Endometrial microvascular endothelial cells (primary cell): ENCODE data around the gene JMJD8. TPM values are rescaled to one million over a fixed set of nuclear protein-coding genes. Genes with fewer than 3 reads are reported as not detected.

Experiments used
- in situ Hi-C: cut with HindIII; loops from 2 replicates; pipeline ENCODE4 v1.10.0; 2017; ENCODE audit warnings: low sequenced_read_pairs, low pct_unique_long_range_greater_than_20kb; ENCODE audit errors: inconsistent ontology term
- total RNA-seq: library from RNA; depleted of rRNA; stranded (reverse); fragments of >200 nt; gene quantifications from one replicate; pipeline ENCODE4 v1.2.3, GENCODE V29; 2015; ENCODE audit errors: inconsistent ontology term

JMJD8 gene
- total RNA-seq, 1 donor from 2014 or later = 68.2 TPM

GRCh38 chr16:670485-671352 lies 13.4 kb downstream of the JMJD8 start:
- in situ Hi-C loops = no loop called here

- in situ Hi-C loops = no loop called here
Observed at GRCh38 chr16:669666-670065, 14.5 kb downstream of the JMJD8 start.

GRCh38 chr16:668519-669171 lies 15.5 kb downstream of the JMJD8 start:
- in situ Hi-C loops = no loop called here

- in situ Hi-C loops = no loop called here
Observed at GRCh38 chr16:667780-668518, 16.2 kb downstream of the JMJD8 start, which contains the start of gene RHOT2. Gene RHOT2 (plus strand): TSS chr16:668132. CDS start chr16:668200, 68 bp downstream.

- in situ Hi-C loops = no loop called here
Observed at GRCh38 chr16:667113-667779, 16.9 kb downstream of the JMJD8 start.

- in situ Hi-C loops = no loop called here
Observed at GRCh38 chr16:666572-666971, 17.6 kb downstream of the JMJD8 start.

- in situ Hi-C loops = no loop called here
Observed at GRCh38 chr16:662597-662996, 21.5 kb downstream of the JMJD8 start.

GRCh38 chr16:662095-662494 lies 22.0 kb downstream of the JMJD8 start:
- in situ Hi-C loops = no loop called here

- in situ Hi-C loops = no loop called here
Observed at GRCh38 chr16:661184-661821, 22.8 kb downstream of the JMJD8 start.

- in situ Hi-C loops = no loop called here
Observed at GRCh38 chr16:660459-661183, 23.5 kb downstream of the JMJD8 start.

- in situ Hi-C loops = no loop called here
Observed at GRCh38 chr16:660132-660458, 24.0 kb downstream of the JMJD8 start.

- in situ Hi-C loops = no loop called here
Observed at GRCh38 chr16:659618-660017, 24.5 kb downstream of the JMJD8 start.

- in situ Hi-C loops = no loop called here
Observed at GRCh38 chr16:658679-659571, 25.2 kb downstream of the JMJD8 start.

GRCh38 chr16:657487-657886 lies 26.6 kb downstream of the JMJD8 start:
- in situ Hi-C loops = no loop called here

- in situ Hi-C loops = no loop called here
Observed at GRCh38 chr16:654034-654433, 30.1 kb downstream of the JMJD8 start.

GRCh38 chr16:652454-653305 lies 31.5 kb downstream of the JMJD8 start:
- in situ Hi-C loops = no loop called here
